SU-DHL-6 (cell line): ENCODE results near the gene RNF141.

ENCODE experiments used
- H2AFZ ChIP-seq: fragments of 200-600 bp; sonication (generic); 2 replicates; pipeline ENCODE4 v1.6.1; 2014; ENCODE audit warnings: low read depth, mild to moderate bottlenecking, moderate library complexity, mixed read lengths, antibody characterized with exemption, low read length; ENCODE audit not compliant: severe bottlenecking
- H3F3A ChIP-seq: fragments of 200-600 bp; shearing (Covaris generic); 2 replicates; pipeline ENCODE4 v1.6.0; 2016; ENCODE audit warnings: antibody characterized with exemption, mild to moderate bottlenecking; ENCODE audit not compliant: insufficient read depth
- H3K27ac ChIP-seq: fragments of 200-600 bp; sonication (generic); 2 replicates; pipeline ENCODE4 v1.5.1; 2016; ENCODE audit warnings: low read depth, mild to moderate bottlenecking, low read length, moderate library complexity, mixed read lengths
- H3K27me3 ChIP-seq: fragments of 200-600 bp; sonication (generic), shearing (Covaris generic); 2 replicates; pipeline ENCODE4 v1.6.0; 2014; ENCODE audit warnings: mild to moderate bottlenecking, low read length
- H3K36me3 ChIP-seq: fragments of 200-600 bp; sonication (generic); 2 replicates; pipeline ENCODE4 v1.6.1; 2014; ENCODE audit warnings: mild to moderate bottlenecking, low read length, mixed read lengths
- H3K4me2 ChIP-seq: fragments of 300-600, 200-600 bp; shearing (Covaris generic), sonication (generic); 2 replicates; pipeline ENCODE4 v1.6.0; 2014; ENCODE audit warnings: low read length, low read depth, mild to moderate bottlenecking; ENCODE audit not compliant: poor library complexity, severe bottlenecking
- H3K4me3 ChIP-seq: fragments of 200-600 bp; sonication (generic); 2 replicates; pipeline ENCODE4 v1.5.1; 2014; ENCODE audit warnings: antibody characterized with exemption, low read length, mild to moderate bottlenecking, mixed read lengths; ENCODE audit not compliant: insufficient read depth, poor library complexity, severe bottlenecking
- H3K79me2 ChIP-seq: fragments of 200-600 bp; sonication (generic); 2 replicates; pipeline ENCODE4 v1.6.1; 2014; ENCODE audit warnings: mild to moderate bottlenecking, low read length, moderate library complexity; ENCODE audit not compliant: insufficient read depth
- H3K9ac ChIP-seq: fragments of 200-600 bp; sonication (generic); 2 replicates; pipeline ENCODE4 v1.7.0; 2014; ENCODE audit warnings: mild to moderate bottlenecking, low read length
- H3K9me2 ChIP-seq: fragments of 200-600 bp; sonication (generic); replicated peaks from 2 replicates; pipeline ENCODE4 v1.6.1; 2014; ENCODE audit warnings: low read length; ENCODE audit not compliant: insufficient read depth
- H3K9me3 ChIP-seq: fragments of 200-600 bp; sonication (generic); 2 replicates; pipeline ENCODE4 v1.6.1; 2014; ENCODE audit warnings: low read length, mixed read lengths; ENCODE audit not compliant: insufficient read depth
- H4K20me1 ChIP-seq: fragments of 200-600 bp; sonication (generic); 2 replicates; pipeline ENCODE4 v1.6.1; 2014; ENCODE audit warnings: low read depth, mild to moderate bottlenecking, antibody characterized with exemption, low read length, moderate library complexity, mixed read lengths
- CTCF ChIP-seq: fragments of 200-600 bp; sonication (generic); IDR thresholded peaks from one replicate; pipeline ENCODE4 v1.5.1; 2017; ENCODE audit warnings: antibody characterized with exemption, mild to moderate bottlenecking, low read length, moderate library complexity; ENCODE audit not compliant: insufficient read depth, poor library complexity, severe bottlenecking
- EZH2phosphoT487 ChIP-seq: fragments of 200-600 bp; sonication (generic), shearing (Covaris generic); conservative IDR thresholded peaks from 2 replicates; pipeline ENCODE4 v1.6.1; 2018; ENCODE audit warnings: mild to moderate bottlenecking, antibody characterized with exemption, low read length, moderate library complexity, mixed read lengths

RNF141 gene

GRCh38 chr11:10494636-10495463 lies 46.1 kb downstream of the RNF141 start:
- H3K27me3 ChIP-seq, result no peaks in the 10 kb centered on the region
- no peaks in the 10 kb centered on the region for H3K36me3 ChIP-seq
- H2AFZ ChIP-seq, result no peak overlapping the region
- no peak for TF ChIP-seq CTCF
- no peak for TF ChIP-seq EZH2phosphoT487
- H3K4me2 ChIP-seq, result no peak overlapping the region
- no peaks in the 10 kb centered on the region for H3F3A ChIP-seq
- H3K27ac ChIP-seq, result no peak overlapping the region
- H3K4me3 ChIP-seq, result no peak overlapping the region
- no peaks in the 10 kb centered on the region for H3K9me2 ChIP-seq
- H4K20me1 ChIP-seq, result no peaks in the 10 kb centered on the region
- no peaks in the 10 kb centered on the region for H3K79me2 ChIP-seq
- H3K9me3 ChIP-seq, result no peaks in the 10 kb centered on the region
- no peak overlapping the region for H3K9ac ChIP-seq

DNA sequence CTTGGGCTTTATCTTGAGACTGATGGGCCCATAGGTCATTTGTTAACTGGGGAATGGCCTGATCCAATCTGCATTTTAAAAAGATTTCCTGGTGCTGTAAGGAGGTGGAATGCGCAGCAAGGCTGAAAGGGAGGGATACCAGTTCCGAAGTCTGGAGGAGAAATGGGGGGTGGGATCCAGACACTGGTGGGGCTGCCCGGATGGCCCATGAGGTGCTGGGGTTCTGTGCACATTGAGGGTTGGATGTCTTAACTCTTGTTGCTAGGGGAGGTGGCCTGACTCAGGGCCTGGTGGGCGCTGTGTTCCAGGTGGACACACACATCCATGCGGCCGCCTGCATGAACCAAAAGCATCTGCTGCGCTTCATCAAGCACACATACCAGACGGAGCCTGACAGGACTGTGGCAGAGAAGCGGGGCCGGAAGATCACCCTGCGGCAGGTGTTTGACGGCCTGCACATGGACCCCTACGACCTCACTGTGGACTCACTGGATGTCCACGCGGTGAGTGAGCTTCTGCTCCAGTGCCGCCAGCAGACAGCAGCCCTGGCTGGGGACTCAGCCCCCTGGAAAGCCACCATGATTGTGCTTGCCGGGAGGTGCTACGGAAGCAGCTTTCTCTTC lies 47.8 kb downstream of the RNF141 start:
- Histone ChIP-seq H3K4me2 (no peak overlapping the region), H4K20me1 (no peaks in the 10 kb centered on the region), H3F3A (no peaks in the 10 kb centered on the region), H3K9ac (no peak overlapping the region), H3K27ac (no peak overlapping the region), H3K4me3 (no peak overlapping the region), H2AFZ (no peak overlapping the region), H3K9me2 (no peaks in the 10 kb centered on the region), H3K36me3 (no peaks in the 10 kb centered on the region), H3K9me3 (no peaks in the 10 kb centered on the region), H3K79me2 (no peaks in the 10 kb centered on the region), H3K27me3 (no peaks in the 10 kb centered on the region)
- TF ChIP-seq CTCF, result no peak
- no peak for TF ChIP-seq EZH2phosphoT487

- H2AFZ ChIP-seq, result no peak overlapping the region
- no peaks in the 10 kb centered on the region for H3K9me3 ChIP-seq
- no peaks in the 10 kb centered on the region for H4K20me1 ChIP-seq
- no peak overlapping the region for H3K4me2 ChIP-seq
- no peaks in the 10 kb centered on the region for H3K36me3 ChIP-seq
- no peaks in the 10 kb centered on the region for H3K79me2 ChIP-seq
- H3K27me3 ChIP-seq, result no peaks in the 10 kb centered on the region
- no peaks in the 10 kb centered on the region for H3F3A ChIP-seq
- no peak overlapping the region for H3K9ac ChIP-seq
- no peak overlapping the region for H3K27ac ChIP-seq
- TF ChIP-seq CTCF, result no peak
- no peak for TF ChIP-seq EZH2phosphoT487
- no peaks in the 10 kb centered on the region for H3K9me2 ChIP-seq
- H3K4me3 ChIP-seq, result no peak overlapping the region
Measured at GRCh38 chr11:10492084-10492483, 48.9 kb downstream of the RNF141 start.
